Fibroblast of skin of left quadriceps (primary cell): Measurements from ENCODE around the gene BARHL1.

Experiments
- DNase-seq, 2 experiments: peaks; one replicate each; pipeline ENCODE4 v3.0.0-alpha.2; 2013; ENCODE audit warnings: low read depth in 2 of 2

The BARHL1 gene

DNA sequence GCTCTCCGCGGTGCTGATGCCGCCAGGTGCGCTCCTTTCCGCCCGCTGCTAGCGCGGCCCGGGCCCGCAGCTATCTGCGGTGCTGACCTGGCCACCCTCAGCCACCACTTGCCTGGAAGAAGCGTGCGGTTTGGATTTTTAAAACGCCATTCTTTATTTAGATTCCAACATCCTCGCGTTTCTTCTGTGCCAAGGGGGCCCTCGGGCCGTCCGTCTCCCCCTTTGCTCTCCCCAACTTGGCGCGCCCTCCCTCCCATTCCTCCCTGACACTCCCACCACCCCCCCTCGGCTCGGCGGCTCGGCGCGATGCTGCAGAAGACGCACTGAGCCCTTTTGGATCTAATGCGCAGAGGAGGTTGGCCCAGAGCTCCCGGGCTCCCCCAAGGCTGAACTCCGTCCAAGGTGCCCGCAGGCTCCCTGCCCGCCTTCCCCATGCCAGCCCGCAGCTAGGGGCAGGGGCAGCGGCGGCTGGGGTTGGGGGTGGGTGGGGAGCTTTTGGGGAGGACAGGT lies at the start of gene BARHL1:
TSS of gene BARHL1 (plus strand) at position 331 of the 510 bp plus-strand sequence. CDS start 192 bp downstream, outside the sequence.
- no peak for DNase-seq

DNA sequence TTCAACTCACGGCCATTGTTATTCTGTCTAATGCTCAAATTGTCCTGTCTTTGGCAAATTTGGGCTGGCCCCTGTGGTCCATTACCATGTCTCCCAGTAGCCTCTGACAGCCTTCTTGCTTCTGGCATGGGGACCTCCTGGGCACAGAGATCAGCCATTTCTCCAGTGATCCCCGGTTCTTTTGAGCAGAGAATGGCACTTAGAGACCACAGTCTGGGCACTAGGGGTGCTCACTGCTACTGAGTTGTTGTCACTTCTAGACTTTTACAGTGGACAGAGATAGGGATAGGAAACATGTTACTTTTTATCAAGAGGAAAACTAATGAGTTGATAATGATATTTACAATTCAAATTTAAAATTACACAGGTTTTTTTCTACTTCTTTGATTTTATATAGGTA lies 47.6 kb upstream of the BARHL1 start:
- DNase-seq: no peak

DNA sequence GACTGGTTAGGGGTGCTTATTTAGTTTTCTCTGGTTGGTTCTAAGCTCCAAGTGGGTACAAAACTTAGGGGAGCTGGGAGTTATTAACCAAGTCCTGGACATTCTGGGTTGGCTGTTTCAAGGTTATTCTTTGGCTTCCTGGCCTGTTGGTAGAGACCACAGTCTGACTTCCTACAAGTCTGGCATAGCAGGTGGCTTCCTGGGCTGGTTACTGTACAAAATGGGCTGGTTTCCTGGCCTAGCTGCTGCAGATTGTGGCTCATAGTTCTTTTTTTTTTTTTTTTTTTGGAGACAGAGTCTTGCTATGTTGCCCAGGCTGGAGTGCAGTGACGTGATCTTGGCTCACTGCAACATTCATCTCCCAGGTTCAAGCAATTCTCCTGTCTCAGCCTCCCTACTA lies 46.3 kb upstream of the BARHL1 start:
- DNase-seq: no peak

DNA sequence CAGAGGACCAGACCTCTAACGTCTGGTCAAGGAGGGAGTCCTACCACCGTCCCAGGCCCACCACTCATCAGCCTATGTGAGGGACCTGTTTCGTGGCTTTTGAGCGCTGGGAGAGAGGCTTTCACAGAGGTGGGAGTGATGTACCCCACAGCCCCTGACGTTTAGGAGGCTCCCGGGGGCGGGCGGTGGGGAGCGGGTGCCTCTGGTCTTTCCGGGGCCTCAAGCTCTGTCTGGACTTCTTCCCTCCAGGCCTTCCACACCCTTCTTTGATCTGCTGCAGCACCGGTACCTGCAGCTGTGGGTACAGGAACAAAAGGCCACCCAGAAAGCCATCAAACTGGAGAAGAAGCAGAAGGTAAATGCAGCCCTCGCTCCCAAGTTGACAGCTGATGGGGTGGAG lies 45.1 kb upstream of the BARHL1 start:
- DNase-seq: no peak

DNA sequence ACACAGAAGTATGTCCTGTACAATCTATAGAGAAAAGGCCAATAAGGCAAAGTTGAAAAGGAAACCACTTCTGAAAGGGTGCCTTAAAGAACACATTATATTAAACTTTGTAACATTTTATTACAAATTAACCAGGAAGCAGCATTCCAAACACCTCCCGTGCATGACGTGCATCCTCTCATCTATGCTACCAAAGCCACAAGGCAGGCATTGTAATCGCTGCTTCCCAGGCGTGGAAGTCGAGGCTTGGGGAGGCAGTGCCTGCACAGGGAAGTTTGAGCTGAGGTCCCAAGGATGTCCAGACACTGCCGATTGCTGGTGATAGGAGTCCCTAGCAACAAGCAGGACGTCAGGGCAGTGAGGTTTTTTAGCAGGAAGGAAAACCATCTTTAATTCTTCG lies 44.3 kb upstream of the BARHL1 start:
- no peak for DNase-seq

DNA sequence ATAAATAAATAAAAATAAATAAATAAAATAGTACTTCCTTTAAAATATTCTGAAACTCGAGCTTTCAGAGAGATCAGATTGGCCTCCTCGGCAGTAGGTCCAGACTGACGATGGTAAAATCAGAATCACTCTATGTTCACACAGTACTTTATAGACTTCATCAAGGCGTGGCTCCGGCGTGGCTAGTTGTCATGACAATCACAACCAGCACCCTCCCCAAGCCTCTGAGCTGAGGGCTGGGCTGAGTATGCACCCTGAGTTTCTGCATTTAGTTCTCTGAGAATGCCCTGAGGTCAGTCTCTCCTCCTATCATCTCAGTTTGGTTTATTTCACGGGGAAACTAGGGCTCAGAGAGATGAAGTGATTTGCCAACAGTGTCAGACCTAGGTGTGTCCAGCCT lies 43.3 kb upstream of the BARHL1 start:
- no peak for DNase-seq

DNA sequence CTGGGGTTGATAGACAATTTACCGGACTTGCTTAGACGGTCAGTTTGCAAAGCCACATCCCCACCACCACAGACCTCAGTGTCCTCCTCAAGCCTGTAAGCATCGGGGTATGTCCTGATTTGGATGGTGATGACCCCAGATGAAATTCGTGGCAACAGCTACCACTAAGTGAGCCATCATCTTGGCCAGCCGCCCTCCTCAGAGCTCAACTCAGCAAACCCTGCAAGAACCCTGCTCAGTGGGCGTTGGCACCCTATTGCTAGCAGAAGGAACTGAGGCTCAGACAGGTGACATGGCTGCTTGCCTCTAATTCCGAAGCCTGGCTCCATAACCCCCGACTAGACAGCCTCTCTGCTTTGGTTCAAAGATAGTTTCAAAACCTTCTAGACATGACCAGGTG lies 41.4 kb upstream of the BARHL1 start:
- DNase-seq: no peak

DNA sequence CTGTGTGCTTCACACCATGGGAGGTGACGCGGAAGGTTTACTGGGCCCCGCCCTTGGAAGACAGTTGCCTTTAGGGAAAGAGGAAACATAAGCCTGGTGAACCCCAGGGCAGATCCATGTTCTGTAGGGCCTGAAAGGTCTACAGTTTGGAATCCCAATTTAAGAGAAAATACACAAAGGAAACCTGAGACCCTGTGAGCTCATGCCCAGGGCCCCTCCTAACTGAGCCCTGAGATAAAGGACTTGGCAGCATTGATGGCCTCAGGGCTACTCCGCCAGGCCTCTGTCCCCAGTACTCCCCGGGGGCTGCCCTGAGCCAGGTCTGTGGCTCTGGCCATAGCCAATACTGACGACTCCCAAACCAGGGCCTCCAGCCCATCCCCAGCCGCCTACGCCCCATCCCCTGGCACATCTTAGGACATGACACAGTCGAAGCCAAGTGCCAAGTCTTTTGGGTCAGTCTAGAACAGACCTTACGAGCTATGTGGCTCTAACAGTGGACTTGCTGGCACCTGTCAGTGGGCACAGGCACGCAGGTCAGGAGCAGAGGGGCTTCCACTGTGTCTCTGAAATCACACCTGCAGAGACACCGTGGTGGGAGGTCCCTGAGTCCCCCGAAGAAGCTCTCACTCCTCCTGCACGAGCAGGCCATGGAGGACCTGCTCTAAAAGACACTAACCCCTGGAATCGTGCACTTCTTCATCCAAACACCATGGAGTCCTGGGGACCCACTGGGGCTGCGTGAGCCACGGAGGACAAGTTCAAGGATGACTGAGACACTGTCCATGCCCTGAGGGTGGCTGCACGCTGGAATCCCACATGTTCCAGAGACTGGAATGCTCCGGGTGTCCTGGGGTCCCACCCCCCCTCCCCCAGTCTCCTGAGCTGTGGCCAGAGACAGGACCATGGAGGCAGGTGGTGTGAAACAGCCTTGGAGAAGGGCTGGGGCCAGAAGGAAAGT lies 40.3 kb upstream of the BARHL1 start:
- no peak for DNase-seq

DNA sequence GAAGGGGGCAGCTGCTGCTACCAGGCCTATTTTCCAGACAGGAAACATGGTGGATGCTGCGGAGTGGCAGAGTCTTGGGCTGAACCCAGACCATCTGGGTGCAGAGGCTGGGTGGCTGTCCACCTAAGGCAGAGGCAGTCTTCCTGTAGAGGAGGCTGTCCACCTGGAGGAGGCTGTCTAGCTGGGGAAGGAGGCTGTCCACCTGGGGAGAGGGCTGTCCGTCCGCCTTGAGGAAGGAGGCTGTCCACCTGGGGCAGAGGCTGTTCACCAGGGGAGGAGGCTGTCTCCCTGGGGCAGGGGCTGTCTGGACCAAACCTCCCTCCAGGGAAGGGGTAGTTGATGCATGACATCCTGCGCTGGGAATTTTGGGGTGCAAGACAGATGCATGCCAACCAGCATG lies 39.2 kb upstream of the BARHL1 start:
- DNase-seq: no peak

DNA sequence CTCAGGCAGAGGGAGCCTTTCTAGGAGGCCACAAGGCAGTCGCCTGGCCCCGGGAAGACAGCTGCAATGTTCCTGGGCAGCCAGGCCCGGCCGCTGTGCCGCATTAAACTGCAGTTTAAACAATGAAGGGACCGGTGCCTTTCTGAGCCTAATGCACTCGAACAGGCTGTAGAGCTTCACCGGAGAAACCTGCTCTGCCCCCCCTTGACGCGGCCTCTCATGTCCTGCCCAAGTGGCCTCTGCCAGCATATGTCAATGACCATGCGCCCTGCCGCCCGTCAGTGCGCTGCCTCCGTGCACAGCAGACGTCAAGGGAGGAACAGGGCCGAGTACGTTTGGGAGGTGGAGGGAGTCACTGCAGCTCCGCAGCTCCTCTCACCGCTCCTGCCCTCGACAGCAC lies 38.4 kb upstream of the BARHL1 start:
- DNase-seq: no peak

DNA sequence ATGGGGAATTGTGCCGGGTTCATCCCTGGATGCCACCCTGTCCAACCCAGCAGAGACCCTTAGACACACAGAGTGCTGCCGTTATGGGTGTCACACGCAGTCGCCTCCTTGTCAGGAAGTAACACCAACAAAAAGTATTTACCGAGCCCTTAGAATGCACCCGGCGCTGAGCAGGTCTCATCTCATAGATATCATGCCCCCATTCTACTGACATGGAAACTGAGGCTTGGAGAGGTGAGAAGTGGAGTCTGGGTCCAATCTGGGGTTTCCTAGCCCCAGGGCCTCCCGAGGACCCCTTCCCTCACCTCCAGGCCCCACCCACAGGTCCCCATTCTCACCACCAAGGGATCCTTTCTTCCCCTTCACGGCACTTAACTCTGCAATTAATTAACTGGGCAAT lies 36.8 kb upstream of the BARHL1 start:
- DNase-seq: no peak

DNA sequence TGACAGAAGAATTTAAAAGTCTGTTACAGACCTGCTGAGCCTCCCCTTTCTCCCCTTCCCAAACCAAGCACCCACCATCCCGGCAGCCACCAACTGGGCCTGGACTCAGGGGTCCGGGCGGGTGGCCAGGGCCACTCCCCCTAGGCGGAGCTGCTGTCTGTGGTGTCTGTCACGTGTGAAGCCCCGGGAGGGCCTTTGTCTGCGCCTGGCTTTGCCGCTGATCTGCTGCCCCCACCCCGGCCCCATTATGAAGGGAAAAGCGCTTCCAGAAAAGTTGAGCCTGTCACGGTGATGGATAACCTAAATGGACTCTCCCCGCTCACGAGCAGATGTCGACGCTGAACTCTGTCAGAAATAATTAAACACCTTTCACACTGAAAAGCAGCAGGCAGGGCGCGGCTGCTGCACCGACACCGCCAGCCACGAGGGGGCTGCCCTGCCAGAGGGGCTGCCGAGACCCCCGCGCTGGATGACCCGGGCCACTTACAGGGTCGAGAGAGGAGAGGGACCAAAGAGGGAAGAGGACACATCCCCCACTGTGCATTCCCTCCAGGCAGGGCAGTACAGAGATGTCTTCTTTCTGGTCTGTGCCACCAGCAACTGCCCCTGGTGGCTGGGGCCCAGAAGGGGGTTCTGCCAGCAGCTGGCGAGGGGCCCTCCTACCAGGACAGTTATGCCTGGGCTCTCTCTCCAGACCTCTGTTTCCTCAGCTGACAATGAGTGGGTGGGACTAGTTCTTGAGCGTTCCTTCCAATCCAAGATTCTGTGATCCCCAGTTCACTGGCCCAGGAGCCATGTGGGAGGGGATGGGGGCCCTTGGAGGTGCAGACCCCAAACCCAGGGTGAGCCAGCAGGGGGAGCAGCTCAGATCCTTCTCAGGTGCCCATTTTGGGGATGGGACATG lies 36.0 kb upstream of the BARHL1 start:
- DNase-seq: peak; percentile 2 to 3

DNA sequence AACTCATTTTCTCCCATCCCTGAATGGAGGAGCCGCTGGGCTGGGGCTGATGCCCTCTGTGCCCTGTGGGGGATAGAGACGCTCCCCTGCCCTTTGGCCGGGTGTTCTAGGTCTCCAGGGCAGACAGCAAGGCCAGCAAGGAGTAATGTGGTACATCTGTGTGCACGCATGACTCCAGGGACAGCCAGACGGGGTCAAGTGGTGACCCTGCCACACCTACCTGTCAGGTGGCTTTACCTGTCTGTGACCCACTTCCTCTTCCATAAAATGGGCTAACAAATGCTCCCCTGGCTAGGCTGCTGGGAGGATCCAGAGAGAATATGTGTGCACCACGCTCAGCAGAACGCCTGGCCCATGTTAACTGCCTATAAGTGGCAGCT lies 35.4 kb upstream of the BARHL1 start:
- DNase-seq: no peak

DNA sequence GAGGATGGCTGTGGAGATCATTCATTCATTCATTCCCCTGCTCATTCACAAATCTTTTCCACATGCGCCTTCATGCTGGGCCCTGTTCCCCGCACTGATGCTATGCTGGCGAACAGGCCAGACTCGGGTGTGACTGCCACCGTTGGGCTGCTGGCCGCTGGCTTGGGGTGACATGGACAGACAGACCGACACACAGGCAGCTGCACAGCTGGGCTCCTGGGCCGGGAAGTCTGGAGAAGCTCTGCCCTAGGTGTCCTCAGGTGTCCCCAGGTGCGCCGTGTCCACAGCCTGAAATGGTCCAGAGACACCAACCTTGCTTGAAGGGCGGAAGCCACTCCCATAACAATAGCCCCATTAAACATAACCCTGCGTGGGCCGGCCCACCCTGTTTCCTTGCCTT lies 35.0 kb upstream of the BARHL1 start:
- DNase-seq: no peak

DNA sequence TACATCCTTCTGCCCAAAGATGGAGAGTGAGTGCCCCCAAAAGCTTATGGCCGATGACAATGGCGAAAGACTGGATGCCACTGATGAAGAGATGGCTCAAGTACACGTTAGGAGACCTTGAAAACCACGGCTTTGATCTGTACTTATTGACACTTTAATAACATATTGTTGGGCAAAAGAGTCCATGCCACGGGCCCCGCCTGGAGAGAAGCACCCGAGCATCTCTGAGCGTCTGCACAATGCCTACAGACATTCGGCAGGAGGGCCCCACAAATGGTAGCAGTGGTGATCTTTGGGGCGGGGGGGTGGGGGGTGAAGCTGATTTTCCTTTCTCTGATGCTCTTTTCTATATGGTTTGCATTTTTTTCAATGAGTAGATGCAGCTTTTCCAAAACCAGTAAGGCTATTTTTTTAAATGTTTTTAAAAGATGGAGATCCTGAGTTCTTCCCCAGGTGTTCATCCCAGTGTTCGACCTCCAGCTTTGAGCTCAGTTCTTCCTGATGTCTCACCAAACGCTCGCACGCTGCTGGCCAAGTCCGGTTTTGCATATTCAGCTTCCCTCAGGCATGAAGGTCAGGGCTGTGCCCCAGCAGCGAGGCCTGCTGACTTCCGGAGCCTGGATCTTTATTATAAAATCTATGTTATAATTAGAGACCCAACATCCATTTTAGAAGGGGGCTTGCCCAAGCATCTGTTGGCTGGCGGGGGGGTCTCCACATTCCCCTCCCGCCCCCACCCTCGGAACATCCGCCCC lies 34.3 kb upstream of the BARHL1 start:
- no peak for DNase-seq

DNA sequence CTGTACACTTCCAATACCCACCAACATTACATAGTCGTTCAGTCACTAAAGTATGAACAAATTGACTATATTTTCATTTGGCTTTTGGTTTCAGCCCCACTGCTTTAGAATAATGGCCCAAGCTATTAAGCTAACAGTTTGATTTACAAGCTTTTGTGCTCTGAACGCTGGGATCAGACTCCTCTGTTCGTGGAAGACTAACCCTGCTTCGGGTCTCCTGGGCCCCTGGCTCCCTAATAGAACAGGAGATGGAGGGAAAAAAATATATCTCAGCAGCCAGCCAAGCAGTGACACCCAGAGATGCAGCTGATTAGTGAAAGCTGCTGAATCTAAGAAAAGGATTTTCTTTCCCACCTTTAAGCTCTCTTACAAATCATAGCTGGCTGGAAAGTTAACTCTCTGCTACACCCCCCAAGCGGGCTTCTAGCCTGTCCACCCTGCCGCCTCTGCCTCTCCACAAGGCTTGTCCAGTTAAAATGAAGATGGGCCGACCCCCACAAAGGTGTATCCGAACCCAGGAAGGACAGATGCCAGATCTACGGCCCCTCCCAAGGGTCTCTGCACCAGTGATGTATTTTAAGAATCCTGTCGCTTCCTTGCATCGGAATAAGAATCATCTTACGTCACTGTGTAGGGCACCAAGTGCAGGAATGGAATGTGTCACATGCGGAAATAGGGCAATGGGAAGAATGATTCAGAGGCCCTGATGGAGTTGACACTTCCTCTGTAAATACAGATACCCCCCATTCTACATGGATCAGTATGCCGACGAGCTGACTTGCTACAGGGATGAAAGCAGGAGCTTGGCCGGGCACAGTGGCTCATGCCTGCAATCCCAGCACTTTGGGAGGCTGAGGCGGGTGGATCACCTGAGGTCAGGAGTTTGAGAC lies 33.4 kb upstream of the BARHL1 start:
- DNase-seq: no peak

DNA sequence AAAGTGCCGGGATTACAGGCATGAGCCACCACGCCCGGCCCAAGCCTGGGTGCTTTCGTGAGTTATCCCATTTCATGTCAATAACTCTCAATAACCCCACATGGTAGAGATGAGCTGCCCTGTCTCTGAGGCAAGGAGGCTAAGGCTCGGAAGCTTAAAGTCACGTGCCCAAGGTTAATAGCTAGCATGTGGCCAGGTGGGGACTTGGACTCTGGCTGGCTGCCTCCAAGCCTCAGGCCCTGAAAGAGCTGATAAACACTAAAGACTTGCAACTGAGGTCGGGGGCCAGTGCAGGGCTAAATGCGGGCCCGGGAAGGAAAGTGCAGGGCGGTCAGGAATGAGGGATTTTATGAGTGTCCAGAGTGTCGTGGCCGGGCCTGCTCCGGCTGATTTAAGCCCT lies 30.9 kb upstream of the BARHL1 start:
- no peak for DNase-seq

DNA sequence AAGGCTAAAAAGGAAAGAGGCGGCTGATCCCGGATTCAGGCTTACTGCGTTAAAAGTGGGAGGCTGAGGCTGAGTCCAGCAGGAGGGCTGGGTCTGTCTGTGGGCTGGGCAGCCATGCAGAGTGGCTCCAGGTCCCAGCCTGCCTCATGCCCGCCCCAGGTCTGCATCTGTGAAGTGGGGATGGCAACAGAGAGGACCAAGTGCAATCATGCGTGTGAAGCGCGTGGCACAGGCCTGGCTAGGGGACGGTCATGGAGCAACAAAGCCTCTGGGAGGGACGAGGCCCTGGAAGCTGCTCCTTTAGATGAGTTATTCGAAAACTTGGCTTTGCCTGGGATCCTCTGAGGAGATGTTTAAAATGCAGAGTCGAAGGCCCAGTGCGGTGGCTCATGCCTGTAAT lies 30.4 kb upstream of the BARHL1 start:
- DNase-seq: no peak

DNA sequence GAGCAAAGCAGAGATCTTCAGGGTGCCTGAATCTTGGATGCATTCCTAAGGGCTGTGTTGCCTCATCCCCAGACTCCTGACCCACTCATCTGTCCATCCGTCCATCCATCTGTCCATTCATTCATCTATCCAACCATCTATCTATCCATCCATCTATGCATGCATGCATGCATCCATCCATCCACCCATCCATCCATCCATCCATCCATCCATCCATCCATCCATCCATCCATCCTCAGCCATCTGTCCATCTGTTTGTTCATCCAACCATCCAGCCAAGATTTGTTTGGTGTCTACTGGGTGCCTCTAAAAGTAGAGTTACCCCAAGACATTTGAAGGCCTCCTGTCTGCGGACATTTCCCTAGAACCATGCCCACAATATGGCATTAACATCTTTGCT lies 27.7 kb upstream of the BARHL1 start:
- no peak for DNase-seq

DNA sequence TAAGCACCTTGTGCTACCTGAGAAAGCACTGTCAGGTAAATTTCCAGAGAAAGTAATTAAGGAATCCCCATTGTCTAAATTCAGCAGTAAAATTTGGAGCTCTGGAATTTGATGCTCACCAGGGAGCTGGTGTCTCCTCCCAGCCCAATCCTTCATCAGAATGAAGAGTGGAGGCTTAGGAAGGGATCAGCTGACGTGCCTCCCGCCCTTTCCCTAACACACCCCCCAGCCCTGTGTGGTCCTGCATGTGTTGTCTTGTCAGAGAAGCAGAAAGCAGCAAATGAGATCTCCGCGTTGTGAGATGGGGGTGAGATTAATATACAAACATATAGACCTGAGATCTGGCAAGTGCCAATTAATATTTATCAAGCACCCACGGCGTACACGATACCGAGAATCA lies 26.9 kb upstream of the BARHL1 start:
- DNase-seq: no peak

DNA sequence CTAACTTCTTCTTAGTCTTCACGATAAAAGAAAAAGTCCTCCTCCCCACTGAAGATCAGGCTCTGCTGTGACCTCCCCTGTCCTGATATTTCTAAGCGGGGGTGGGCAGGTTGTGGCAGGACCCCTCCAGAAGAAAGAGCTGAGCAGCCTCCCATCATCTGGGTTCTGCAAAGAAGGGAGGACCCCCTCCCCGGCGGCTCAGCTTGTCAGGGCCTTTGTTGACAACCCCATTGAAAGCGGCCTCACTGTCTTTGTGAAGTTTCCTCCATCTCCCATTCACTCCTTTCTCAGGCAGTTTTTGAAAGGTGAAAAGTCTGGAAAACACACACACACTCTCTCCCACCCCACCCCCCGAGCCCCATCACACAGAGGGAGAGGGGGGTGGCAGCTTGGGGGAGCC lies 26.2 kb upstream of the BARHL1 start:
- DNase-seq: no peak
